Measurements from ENCODE around the gene ACAP3.
"Not testable (repeated sequence)": the region's sequence is repeated elsewhere in the genome, so short reads cannot be mapped to it uniquely, and the experiment has no call there.

ACAP3 gene

DNA sequence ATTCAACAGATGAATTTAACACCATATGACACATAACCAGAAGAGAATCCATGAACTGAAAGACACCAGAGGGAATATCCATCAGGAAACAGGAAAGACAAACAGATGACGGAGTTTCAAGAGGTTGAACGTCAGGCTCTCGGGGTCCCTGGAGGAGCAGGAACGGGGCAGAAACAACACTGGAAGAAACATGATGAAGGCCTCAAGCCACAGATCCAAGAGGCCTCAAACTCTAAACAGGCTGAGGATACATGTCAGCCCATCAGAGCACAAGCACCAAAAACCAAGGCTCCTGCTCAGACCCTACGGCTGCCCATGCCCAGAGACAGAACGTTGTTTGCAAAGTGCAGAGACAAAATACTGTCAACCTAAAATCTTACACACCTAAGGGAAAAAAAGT is 9.7 kb upstream of the ACAP3 start:
- DNase-seq (ENCODE audit: insufficient read length, low spot score) (no peak), FAIRE-seq (no peak)
- TF ChIP-seq PAX5 (IDR thresholded peaks at IDR 0.05; ENCODE audit: insufficient read depth, low read length, severe bottlenecking) (no peak), POLR2AphosphoS5 (IDR thresholded peaks at IDR 0.05; ENCODE audit: low read depth, low read length) (no peak), POLR2A (IDR thresholded peaks at IDR 0.05; ENCODE audit: low read depth, low read length) (no peak), POU2F2 (IDR thresholded peaks at IDR 0.05; ENCODE audit: low read depth, low read length) (no peak), TAF1 (IDR thresholded peaks at IDR 0.05; ENCODE audit: low read depth, low read length) (no peak), SPI1 (IDR thresholded peaks at IDR 0.05; ENCODE audit: low read depth, low read length) (no peak)

GRCh38 chr1:1316199-1316598 is 8.5 kb upstream of the ACAP3 start:
- FAIRE-seq; DNase-seq (ENCODE audit: insufficient read length, low spot score): not testable (repeated sequence)

GRCh38 chr1:1315435-1315954 is 7.8 kb upstream of the ACAP3 start:
- DNase-seq (ENCODE audit: insufficient read length, low spot score): no peak
- TF ChIP-seq POU2F2 (IDR thresholded peaks at IDR 0.05; ENCODE audit: low read depth, low read length) (no peak), TAF1 (IDR thresholded peaks at IDR 0.05; ENCODE audit: low read depth, low read length) (no peak), POLR2AphosphoS5 (IDR thresholded peaks at IDR 0.05; ENCODE audit: low read depth, low read length) (no peak), POLR2A (IDR thresholded peaks at IDR 0.05; ENCODE audit: low read depth, low read length) (no peak), SPI1 (IDR thresholded peaks at IDR 0.05; ENCODE audit: low read depth, low read length) (no peak), PAX5 (IDR thresholded peaks at IDR 0.05; ENCODE audit: insufficient read depth, low read length, severe bottlenecking) (no peak)
- FAIRE-seq: no peak

DNA sequence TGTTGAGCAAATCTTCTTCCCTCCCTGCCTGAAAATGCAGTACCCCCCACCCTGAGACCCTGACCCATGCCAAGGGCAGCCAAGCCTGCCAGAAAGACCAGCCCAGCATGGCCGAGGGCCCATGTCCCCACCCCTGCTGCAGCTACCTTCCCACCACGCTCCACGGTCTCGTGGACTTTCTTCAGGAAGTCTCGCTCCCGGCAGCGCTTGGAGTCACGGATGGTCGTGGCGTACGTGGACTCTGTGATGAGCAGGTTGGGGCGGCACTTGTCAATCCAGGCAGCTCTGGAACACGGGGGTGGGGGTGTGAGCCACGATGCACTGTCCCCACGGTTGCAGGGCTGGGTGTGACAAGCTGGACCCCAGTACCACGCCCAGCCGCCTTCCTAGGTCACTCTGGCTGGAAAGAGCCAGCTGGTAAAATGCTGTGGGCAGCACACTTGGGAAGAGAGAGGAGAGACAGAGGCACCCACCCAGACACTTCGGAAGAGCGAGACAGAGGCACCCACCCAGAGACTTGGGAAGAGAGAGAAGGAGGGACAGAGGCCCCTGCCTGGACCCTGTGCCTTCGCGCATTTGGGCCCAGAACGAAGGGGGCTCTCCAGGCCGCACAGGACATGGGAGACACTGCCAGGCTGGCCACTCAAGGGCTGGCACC is 7.1 kb upstream of the ACAP3 start:
- FAIRE-seq: no peak
- no peak for DNase-seq (ENCODE audit: insufficient read length, low spot score)
- TF ChIP-seq PAX5 (IDR thresholded peaks at IDR 0.05; ENCODE audit: insufficient read depth, low read length, severe bottlenecking) (no peak), POLR2AphosphoS5 (IDR thresholded peaks at IDR 0.05; ENCODE audit: low read depth, low read length) (peak; percentile 52; the same call in 1 of the 2 replicates), POU2F2 (IDR thresholded peaks at IDR 0.05; ENCODE audit: low read depth, low read length) (no peak), POLR2A (IDR thresholded peaks at IDR 0.05; ENCODE audit: low read depth, low read length) (no peak), TAF1 (IDR thresholded peaks at IDR 0.05; ENCODE audit: low read depth, low read length) (no peak), SPI1 (IDR thresholded peaks at IDR 0.05; ENCODE audit: low read depth, low read length) (no peak)

DNA sequence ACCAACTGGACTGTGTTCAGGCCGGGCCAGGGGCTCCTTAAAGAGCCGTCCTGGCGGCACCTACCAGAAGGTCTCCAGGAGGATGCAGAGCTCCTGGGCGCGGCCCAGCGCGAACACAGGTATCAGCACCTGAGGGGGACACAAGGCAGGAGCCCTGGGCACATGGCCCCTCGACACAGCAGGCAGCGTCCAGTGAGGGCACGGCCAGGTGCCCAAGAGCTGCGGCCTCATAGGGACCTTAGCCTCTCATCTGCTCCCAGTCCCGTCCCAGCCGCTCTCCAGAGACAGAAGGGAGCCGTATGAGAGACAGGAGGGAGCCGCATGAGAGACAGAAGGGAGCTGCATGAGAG is 6.5 kb upstream of the ACAP3 start:
- DNase-seq (ENCODE audit: insufficient read length, low spot score) (no peak), FAIRE-seq (no peak)
- TF ChIP-seq TAF1 (IDR thresholded peaks at IDR 0.05; ENCODE audit: low read depth, low read length) (no peak), PAX5 (IDR thresholded peaks at IDR 0.05; ENCODE audit: insufficient read depth, low read length, severe bottlenecking) (no peak), SPI1 (IDR thresholded peaks at IDR 0.05; ENCODE audit: low read depth, low read length) (no peak)

- DNase-seq (ENCODE audit: insufficient read length, low spot score) (no peak), FAIRE-seq (no peak)
- TF ChIP-seq TAF1 (IDR thresholded peaks at IDR 0.05; ENCODE audit: low read depth, low read length) (no peak), SPI1 (IDR thresholded peaks at IDR 0.05; ENCODE audit: low read depth, low read length) (no peak), POLR2AphosphoS5 (IDR thresholded peaks at IDR 0.05; ENCODE audit: low read depth, low read length) (no peak), POU2F2 (IDR thresholded peaks at IDR 0.05; ENCODE audit: low read depth, low read length) (no peak), POLR2A (IDR thresholded peaks at IDR 0.05; ENCODE audit: low read depth, low read length) (no peak), PAX5 (IDR thresholded peaks at IDR 0.05; ENCODE audit: insufficient read depth, low read length, severe bottlenecking) (no peak)
These were observed 5.9 kb upstream of the ACAP3 start for GRCh38 chr1:1313500-1314236.

- TF ChIP-seq POLR2A (IDR thresholded peaks at IDR 0.05; ENCODE audit: low read depth, low read length) (no peak), SPI1 (IDR thresholded peaks at IDR 0.05; ENCODE audit: low read depth, low read length) (no peak), TAF1 (IDR thresholded peaks at IDR 0.05; ENCODE audit: low read depth, low read length) (no peak)
- FAIRE-seq (no peak), DNase-seq (ENCODE audit: insufficient read length, low spot score) (no peak)
These were observed 5.0 kb upstream of the ACAP3 start for GRCh38 chr1:1312450-1313314.

- FAIRE-seq: no peak
These were observed 3.7 kb upstream of the ACAP3 start for GRCh38 chr1:1311107-1312104.

GRCh38 chr1:1310476-1311053 is 2.8 kb upstream of the ACAP3 start:
- FAIRE-seq (no peak), DNase-seq (ENCODE audit: insufficient read length, low spot score) (no peak)
- TF ChIP-seq POU2F2 (IDR thresholded peaks at IDR 0.05; ENCODE audit: low read depth, low read length) (no peak), PAX5 (IDR thresholded peaks at IDR 0.05; ENCODE audit: insufficient read depth, low read length, severe bottlenecking) (no peak), POLR2AphosphoS5 (IDR thresholded peaks at IDR 0.05; ENCODE audit: low read depth, low read length) (no peak), SPI1 (IDR thresholded peaks at IDR 0.05; ENCODE audit: low read depth, low read length) (no peak), POLR2A (IDR thresholded peaks at IDR 0.05; ENCODE audit: low read depth, low read length) (no peak; the same call in 1 of the 2 replicates), TAF1 (IDR thresholded peaks at IDR 0.05; ENCODE audit: low read depth, low read length) (no peak)

More at GRCh38 chr1:1311107-1312104, 3.7 kb upstream of the ACAP3 start:
- TF ChIP-seq POLR2AphosphoS5 (IDR thresholded peaks at IDR 0.05; ENCODE audit: low read depth, low read length) (peak; percentile 46; the same call in 1 of the 2 replicates), SPI1 (IDR thresholded peaks at IDR 0.05; ENCODE audit: low read depth, low read length) (no peak)
- DNase-seq (ENCODE audit: insufficient read length, low spot score): no peak
